Left lung (tissue), 10 donors: ENCODE results near the gene DOK5. TPM values are rescaled to one million over a fixed set of nuclear protein-coding genes. Genes with fewer than 3 reads are reported as not detected.

Experiments
- ATAC-seq: fragments of 200-7000 bp; cut with Tn5 transposase; one replicate; pipeline ENCODE4 v1.9.1; 2020; ENCODE audit warnings: moderate library complexity
- DNase-seq, 4 donors: peaks; one replicate each; pipeline ENCODE4 v3.0.0-alpha.2; 2013 to 2020
- H3K27ac ChIP-seq, 2 donors: fragments of 200-600 bp; sonication (generic) in 1 of 2; one replicate each; pipeline versions ENCODE4 v1.5.0 to v1.8.0; 2020 to 2021
- H3K27me3 ChIP-seq, 2 donors: fragments of 200-600 bp; sonication (generic) in 1 of 2; one replicate each; pipeline versions ENCODE4 v1.5.0 to v1.8.0; 2020 to 2021
- H3K36me3 ChIP-seq, 2 donors: fragments of 200-600 bp; sonication (generic) in 1 of 2; one replicate each; pipeline versions ENCODE4 v1.5.0 to v1.8.0; 2020 to 2021
- H3K4me1 ChIP-seq, 2 donors: fragments of 200-600 bp; one replicate each; pipeline ENCODE4 v1.8.0; 2021
- H3K4me3 ChIP-seq, 2 donors: fragments of 200-600 bp; sonication (generic) in 1 of 2; one replicate each; pipeline versions ENCODE4 v1.5.0 to v1.8.0; 2020 to 2021; ENCODE audit warnings: mild to moderate bottlenecking in 1 of 2
- H3K9me3 ChIP-seq, 2 donors: fragments of 200-600 bp; sonication (generic) in 1 of 2; one replicate each; pipeline versions ENCODE4 v1.5.0 to v1.8.0; 2020 to 2021
- intact Hi-C, 2 donors: fragments of 100-400 bp; cut with DNase I; formaldehyde crosslinking; loops; one replicate each; pipeline versions ENCODE4 v1.11.2 to v1.14.2; 2022
- polyA plus RNA-seq, 6 donors: library from polyadenylated mRNA; unstranded; fragments of 120-200 nt; gene quantifications; one replicate each; pipeline ENCODE4 v1.2.1, GENCODE V29; 2013; ENCODE audit not compliant: insufficient read length in 6 of 6
- total RNA-seq, 2 donors: library from RNA; stranded (reverse); fragmentation: NEBNext Ultra II Directional; extraction: Animal tissue kit (Norgen Biotek cat#: 25700); gene quantifications; one replicate each; pipeline ENCODE4 v1.2.1, GENCODE V29; 2021
- TF ChIP-seq, protein P1 (sequence below), 2 donors: fragments of 200-600 bp; sonication (generic) in 1 of 2; IDR thresholded peaks; one replicate each; pipeline versions ENCODE4 v1.5.0 to v1.8.0; 2021; ENCODE audit warnings: antibody characterized with exemption in 2 of 2
- donor health status: DM: no; HTN: yes; CAD: no.
- donor health status: DM: no; HTN: no; CAD: no.

DOK5 gene
- total and polyA plus RNA-seq, 8 donors = 0.92 to 3.6 (median 2.4) TPM

- Histone ChIP-seq H3K4me3 (no peak overlapping the region), H3K9me3 (no peaks in the 10 kb centered on the region), H3K27ac (no peak overlapping the region), H3K27me3 (no peaks in the 10 kb centered on the region), H3K4me1 (no peaks in the 10 kb centered on the region), H3K36me3 (no peaks in the 10 kb centered on the region)
- intact Hi-C loops = no loop called here
- no peak for ATAC-seq
- no peak for DNase-seq
- TF ChIP-seq, protein P1, sequence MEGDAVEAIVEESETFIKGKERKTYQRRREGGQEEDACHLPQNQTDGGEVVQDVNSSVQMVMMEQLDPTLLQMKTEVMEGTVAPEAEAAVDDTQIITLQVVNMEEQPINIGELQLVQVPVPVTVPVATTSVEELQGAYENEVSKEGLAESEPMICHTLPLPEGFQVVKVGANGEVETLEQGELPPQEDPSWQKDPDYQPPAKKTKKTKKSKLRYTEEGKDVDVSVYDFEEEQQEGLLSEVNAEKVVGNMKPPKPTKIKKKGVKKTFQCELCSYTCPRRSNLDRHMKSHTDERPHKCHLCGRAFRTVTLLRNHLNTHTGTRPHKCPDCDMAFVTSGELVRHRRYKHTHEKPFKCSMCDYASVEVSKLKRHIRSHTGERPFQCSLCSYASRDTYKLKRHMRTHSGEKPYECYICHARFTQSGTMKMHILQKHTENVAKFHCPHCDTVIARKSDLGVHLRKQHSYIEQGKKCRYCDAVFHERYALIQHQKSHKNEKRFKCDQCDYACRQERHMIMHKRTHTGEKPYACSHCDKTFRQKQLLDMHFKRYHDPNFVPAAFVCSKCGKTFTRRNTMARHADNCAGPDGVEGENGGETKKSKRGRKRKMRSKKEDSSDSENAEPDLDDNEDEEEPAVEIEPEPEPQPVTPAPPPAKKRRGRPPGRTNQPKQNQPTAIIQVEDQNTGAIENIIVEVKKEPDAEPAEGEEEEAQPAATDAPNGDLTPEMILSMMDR (IDR thresholded peaks at IDR 0.05) = no peak
These were observed 79.8 kb downstream of the DOK5 start for GRCh38 chr20:54555150-54555549.

DNA sequence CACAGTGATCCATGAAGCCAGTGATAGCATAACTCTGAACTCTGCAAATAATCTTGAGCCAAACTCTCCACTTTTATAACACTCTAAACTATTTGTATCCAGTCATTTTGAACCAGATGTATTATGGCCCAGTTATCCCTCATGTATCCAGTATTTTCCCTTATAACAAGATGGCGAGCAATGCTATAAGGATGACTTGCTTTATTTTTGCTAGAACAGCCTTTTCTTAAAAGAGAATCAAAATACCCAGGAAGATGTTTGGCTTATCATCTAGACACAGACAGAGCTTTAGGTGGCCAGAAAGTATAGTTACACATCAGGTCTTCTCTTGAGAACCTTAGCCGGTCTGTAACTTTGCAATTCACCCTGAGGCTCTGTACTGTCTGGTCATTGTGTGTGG is 81.0 kb downstream of the DOK5 start:
- ATAC-seq (no peak), DNase-seq (no peak)
- intact Hi-C loops = no loop called here
- Histone ChIP-seq H3K4me3 (no peak overlapping the region), H3K27ac (no peak overlapping the region), H3K27me3 (no peaks in the 10 kb centered on the region), H3K36me3 (no peaks in the 10 kb centered on the region), H3K4me1 (no peaks in the 10 kb centered on the region), H3K9me3 (no peaks in the 10 kb centered on the region)
- TF ChIP-seq, protein P1 (IDR thresholded peaks at IDR 0.05) = no peak

DNA sequence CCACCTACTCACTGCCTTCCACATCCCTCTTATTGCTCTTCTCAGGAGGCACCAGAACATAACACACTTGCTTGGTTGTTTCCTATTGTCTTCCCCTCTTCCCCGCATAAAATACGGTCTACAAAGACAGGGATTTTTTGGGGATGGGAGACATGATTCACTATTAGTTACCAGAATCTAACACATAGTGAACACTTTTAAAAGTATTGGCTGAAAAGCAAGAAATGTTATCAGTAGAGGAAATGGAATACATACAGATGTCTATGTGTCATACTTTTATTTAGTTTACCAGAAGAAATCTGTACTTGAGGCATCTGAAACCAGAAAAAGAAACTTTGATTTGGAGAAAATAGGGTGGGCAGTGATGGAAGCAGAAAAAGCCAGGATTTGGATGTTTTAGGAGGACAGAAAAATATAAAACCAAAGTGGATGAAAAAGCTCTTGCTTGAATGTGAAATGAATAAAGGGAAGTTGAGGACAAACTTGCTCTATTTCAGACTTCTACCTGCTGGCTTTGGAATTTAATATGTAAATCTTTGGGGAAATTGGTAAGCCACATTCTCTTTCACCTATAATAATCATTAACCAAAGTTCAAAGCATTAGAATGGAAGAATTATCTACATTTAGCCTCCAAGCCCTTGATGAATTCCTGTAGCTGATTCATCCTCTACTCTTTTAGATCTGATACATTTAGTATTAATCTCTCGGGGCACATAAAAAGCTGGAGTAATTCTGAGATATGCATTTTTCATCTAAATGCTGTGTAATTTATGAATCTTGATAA is 82.6 kb downstream of the DOK5 start:
- no peaks in the 10 kb centered on the region for H3K4me1 ChIP-seq
- intact Hi-C loops = no loop called here
- ATAC-seq (no peak), DNase-seq (no peak)
- H3K4me3 ChIP-seq = no peak overlapping the region
- no peaks in the 10 kb centered on the region for H3K36me3 ChIP-seq
- TF ChIP-seq, protein P1 (IDR thresholded peaks at IDR 0.05) = no peak
- no peaks in the 10 kb centered on the region for H3K27me3 ChIP-seq
- no peak overlapping the region for H3K27ac ChIP-seq
- no peaks in the 10 kb centered on the region for H3K9me3 ChIP-seq

DNA sequence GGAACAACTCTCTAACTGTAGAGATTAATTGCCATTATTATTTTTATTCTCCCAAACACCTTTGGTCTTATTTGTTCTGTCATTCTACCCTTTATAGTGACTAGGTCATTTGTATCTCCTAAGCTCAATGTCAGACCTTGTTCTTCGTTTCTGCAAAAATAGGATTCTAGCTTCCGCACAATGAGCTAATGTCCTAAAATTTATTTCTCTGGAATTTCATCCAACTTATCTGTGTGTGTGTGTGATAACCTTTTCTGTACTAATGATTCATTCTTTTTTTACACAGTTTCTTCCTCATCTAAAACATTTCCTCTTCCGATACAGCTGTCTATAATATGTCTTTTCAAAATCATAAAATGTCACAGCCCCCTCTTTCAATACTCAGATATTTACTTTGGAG is 84.5 kb downstream of the DOK5 start:
- DNase-seq (no peak), ATAC-seq (no peak)
- Histone ChIP-seq H3K27me3 (no peaks in the 10 kb centered on the region), H3K36me3 (no peaks in the 10 kb centered on the region), H3K4me1 (no peaks in the 10 kb centered on the region), H3K27ac (no peak overlapping the region), H3K4me3 (no peak overlapping the region), H3K9me3 (no peaks in the 10 kb centered on the region)
- TF ChIP-seq, protein P1 (IDR thresholded peaks at IDR 0.05) = no peak
- intact Hi-C loops = no loop called here

GRCh38 chr20:54560357-54560756 is 85.0 kb downstream of the DOK5 start:
- Histone ChIP-seq H3K4me1 (no peaks in the 10 kb centered on the region), H3K27me3 (no peaks in the 10 kb centered on the region), H3K36me3 (no peaks in the 10 kb centered on the region), H3K9me3 (no peaks in the 10 kb centered on the region), H3K4me3 (no peak overlapping the region), H3K27ac (no peak overlapping the region)
- DNase-seq (no peak), ATAC-seq (no peak)
- TF ChIP-seq, protein P1 (IDR thresholded peaks at IDR 0.05) = no peak
- intact Hi-C loops = no loop called here
